Stimulated activated CD4-positive, alpha-beta T cell treated with anti-CD3 and anti-CD28 coated beads, Interleukin-1b, Interleukin-23, amount 100 ng/mL, for 4 hours (primary cell): Measurements from ENCODE around the gene PGGHG.
"Not testable (repeated sequence)": the region's sequence is repeated elsewhere in the genome, so short reads cannot be mapped to it uniquely, and the experiment has no call there.

Source experiments
- DNase-seq, 2 donors: peaks; one replicate each; pipeline ENCODE4 v3.0.0-alpha.2; 2020; ENCODE audit warnings: low read depth in 2 of 2

PGGHG gene

GRCh38 chr11:288478-289397 lies at the start of gene PGGHG:
Gene PGGHG, plus strand, starts transcription at chr11:289126. Its CDS starts 691 bp downstream, at chr11:289817.
- DNase-seq: no peak

- no peak for DNase-seq
Measured at GRCh38 chr11:240315-240714, 48.6 kb upstream of the PGGHG start.

- DNase-seq: no peak
Measured at GRCh38 chr11:241634-242033, 47.3 kb upstream of the PGGHG start.

GRCh38 chr11:244376-244775 lies 44.5 kb upstream of the PGGHG start:
- no peak for DNase-seq

GRCh38 chr11:249062-249461 lies 39.9 kb upstream of the PGGHG start:
- no peak for DNase-seq

GRCh38 chr11:250274-250673 lies 38.7 kb upstream of the PGGHG start:
- no peak for DNase-seq

GRCh38 chr11:250740-251299 lies 38.1 kb upstream of the PGGHG start:
- DNase-seq: peak; percentile 56 to 73

GRCh38 chr11:251550-251949 lies 37.4 kb upstream of the PGGHG start:
- DNase-seq: no peak

GRCh38 chr11:252666-253065 lies 36.3 kb upstream of the PGGHG start:
- no peak for DNase-seq

- no peak for DNase-seq
Measured at GRCh38 chr11:253160-253885, 35.6 kb upstream of the PGGHG start.

GRCh38 chr11:253886-254270 lies 35.0 kb upstream of the PGGHG start:
- no peak for DNase-seq

- no peak for DNase-seq
Measured at GRCh38 chr11:255176-255575, 33.8 kb upstream of the PGGHG start.

GRCh38 chr11:255816-256215 lies 33.1 kb upstream of the PGGHG start:
- no peak for DNase-seq

GRCh38 chr11:256952-257737 lies 31.8 kb upstream of the PGGHG start:
- DNase-seq: no peak

- DNase-seq: no peak
Measured at GRCh38 chr11:257766-258493, 31.0 kb upstream of the PGGHG start.

GRCh38 chr11:259413-259812 lies 29.5 kb upstream of the PGGHG start:
- DNase-seq: no peak

- no peak for DNase-seq
Measured at GRCh38 chr11:261624-262023, 27.3 kb upstream of the PGGHG start.

- DNase-seq: no peak
Measured at GRCh38 chr11:266676-267439, 22.1 kb upstream of the PGGHG start.

GRCh38 chr11:267491-267994 lies 21.4 kb upstream of the PGGHG start:
- no peak for DNase-seq

- not testable (repeated sequence) for DNase-seq
Measured at GRCh38 chr11:268716-269145, 20.2 kb upstream of the PGGHG start.
